EH (cell line): Measurements from ENCODE around the gene PSG11.
"Not testable (repeated sequence)": the region's sequence is repeated elsewhere in the genome, so short reads cannot be mapped to it uniquely, and the experiment has no call there.

Experiments used
- DNase-seq: peaks from one replicate; pipeline ENCODE4 v3.0.0-alpha.2; 2015; ENCODE audit warnings: low read depth

Gene PSG11

DNA sequence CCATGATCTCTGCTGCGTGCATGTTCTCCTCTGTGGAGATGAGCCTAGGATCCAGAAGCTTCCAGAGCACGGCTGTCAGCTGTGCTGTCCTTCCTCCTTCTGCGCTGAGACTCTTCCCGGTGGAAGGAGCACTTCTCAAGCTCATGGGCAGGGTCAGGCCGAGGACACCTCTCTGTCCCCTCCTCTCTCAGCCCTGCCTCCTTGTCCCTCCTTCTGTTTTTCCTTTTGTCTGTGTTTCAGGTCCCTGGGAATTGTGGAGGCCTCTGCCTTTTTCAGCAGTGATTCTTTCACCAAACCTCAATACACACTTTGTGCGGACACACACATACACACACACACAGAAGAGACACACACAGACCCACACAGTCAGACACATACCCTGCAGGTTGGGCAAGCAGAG, at the start of gene PSG11:
TSS of gene PSG11 (minus strand) at position 101 of the 400 bp plus-strand sequence. CDS start at position 4, 97 bp downstream.
- not testable (repeated sequence) for DNase-seq

DNA sequence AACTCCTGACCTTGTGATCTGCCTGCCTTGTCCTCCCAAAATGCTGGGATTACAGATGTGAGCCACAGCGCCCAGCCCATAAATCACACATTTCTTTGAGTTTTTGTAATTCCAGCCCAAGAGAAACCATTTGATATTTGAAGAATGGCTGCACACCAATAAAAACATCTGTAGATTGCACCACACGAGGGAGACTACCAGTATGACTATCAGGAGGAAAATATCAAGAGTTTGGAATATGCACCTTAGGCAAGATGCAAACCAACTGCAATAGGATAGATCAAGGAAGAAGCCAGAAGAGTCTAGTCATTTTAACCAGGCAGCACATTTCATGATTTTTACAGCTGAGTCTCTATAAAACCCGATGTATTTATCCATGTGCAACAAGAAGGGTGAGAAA, 36.1 kb upstream of the PSG11 start:
- DNase-seq, result peak; percentile 18

DNA sequence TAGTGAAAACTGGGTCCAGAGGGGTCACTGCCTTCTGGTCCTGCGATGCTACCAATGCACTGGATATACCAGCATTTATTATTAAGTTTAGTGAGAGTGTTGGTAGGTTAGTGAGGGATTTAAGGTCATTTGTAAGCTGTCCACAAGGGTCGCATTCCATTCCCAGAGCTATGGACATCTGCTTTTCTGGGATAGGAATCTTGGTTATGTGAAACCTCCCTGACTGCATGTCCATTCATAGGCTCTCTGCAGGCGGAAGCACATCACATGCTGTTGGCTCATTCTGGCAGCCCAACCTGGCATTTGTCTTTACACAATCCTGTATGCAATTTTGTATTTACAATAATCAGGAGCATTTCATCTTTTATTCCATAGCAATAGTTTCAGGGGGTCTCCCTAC, 35.1 kb upstream of the PSG11 start:
- DNase-seq, result peak; percentile 79

DNA sequence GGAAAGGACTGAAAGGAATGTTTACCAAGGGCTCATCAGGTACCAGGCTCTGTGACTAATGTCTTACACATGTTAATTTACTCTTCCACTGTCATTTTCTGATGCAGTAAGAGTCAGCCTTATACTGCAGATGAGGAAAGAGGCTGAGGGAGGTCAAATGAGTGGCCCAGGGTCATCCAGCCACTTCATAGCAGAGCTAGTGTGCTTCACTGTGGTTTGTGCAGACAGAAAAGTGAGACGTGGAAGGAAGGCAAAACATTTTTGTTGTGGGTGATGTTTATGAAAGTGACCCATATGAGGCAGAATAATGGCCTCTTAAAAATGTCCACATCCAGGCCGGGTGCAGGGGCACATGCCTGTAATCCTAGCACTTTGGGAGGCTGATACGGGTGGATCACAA, 34.0 kb upstream of the PSG11 start:
- peak; percentile 74 for DNase-seq

DNA sequence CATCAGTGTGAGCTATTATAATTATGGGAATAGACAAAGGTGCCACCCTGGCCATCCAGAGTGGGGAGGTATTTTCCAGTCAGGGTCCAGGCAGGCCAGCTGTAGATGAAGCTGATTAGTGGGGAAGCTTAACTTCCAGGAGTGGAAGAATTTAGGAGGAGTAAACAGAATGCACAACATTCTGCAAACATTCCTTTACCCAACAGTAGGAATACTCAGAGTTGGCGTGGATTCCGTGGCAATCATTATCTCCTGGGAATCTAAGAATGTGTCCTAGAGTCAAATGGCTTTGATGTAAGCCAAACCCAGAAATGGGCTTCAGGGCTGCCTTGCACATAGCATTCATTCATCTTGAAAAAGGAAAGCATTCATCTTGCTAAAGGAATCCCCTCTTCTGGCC, 33.2 kb upstream of the PSG11 start:
- DNase-seq, result peak; percentile 69

DNA sequence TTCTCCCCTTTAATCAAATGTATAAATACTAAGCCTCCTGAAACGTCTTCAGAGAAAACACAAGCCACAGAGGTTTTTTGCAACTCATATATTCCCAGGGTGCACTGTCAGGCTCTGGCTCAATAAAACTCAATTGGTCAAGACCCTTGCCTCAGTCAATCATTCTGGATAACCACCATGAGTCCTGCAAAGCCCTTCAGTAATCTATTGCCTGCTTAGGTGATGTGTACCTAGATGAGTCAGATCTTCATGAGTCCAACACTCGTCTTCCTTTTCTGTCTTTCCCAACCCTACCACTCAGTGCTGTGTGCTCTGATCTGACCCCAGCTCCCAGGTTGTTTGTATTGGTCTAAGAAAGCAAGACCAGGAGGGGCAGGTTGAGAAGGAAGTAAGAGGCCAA, 32.2 kb upstream of the PSG11 start:
- not testable (repeated sequence) for DNase-seq

DNA sequence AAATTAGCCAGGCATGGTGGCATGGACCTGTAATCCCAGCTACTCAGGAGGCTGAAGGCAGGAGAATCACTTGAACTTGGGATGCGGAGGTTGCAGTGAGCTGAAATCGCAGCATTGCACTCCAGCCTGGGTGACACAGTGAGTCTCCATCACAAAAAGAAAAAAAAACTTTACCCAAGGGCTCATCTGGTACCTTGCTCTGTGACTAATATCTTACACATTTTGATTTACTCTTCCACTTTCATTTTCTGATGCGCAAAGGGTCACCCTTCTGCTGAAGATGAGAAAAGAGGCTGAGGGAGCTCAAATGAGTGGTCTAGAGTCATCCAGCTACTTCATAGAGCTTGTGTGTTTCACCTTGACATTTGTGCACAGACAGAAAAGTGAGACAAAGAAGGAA, 21.7 kb upstream of the PSG11 start:
- not testable (repeated sequence) for DNase-seq

DNA sequence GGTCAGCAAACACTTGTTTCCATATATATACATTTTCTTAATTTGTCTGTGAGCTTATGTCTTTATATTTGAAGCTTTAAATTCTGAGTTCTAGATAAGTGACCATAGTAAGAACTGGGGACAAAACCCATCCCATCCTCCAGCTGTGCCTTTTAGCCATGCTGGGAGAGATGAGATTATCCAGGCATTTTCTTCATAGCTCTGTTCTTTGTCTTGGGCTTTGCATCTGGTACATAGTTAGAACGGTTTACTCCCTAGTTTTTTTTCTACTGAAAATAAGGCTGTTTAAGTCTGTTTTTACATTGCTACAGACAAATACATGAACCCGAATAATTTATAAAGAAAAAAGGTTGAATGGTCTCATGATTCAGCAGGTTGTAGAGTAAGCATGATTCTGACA, 20.3 kb upstream of the PSG11 start:
- not testable (repeated sequence) for DNase-seq

DNA sequence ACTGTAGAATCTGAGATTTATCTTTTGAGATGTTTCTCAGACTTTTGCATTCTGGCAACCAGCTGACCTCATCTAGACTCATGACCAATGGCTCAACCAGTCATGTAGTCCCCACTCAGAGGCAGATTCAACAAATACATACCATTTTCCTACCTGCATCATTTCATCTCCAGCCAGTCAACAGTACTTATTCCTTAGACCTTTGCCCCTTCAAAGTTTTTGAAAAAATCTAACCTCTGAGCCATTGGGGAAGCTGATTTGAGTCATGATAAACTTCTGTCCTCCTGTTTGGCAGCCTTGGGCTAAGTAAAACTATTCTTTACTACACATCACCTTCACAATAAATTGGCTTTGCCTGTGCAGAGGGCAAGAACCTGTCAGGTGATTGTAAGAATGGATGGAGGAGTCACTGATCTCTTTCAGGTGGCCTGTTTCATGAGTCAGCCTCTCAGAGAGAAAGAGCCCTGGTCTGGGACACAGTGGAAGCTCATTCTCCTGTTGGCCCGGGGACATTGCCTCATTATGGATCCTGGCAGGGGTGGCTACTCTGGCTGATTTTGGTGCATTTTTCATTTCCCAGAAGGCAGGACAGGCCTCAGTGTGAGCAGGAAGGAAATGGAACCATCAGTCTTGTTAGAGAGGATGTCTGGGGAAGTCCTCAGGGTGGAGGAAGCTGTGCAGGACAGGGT, 17.4 kb upstream of the PSG11 start:
- not testable (repeated sequence) for DNase-seq

DNA sequence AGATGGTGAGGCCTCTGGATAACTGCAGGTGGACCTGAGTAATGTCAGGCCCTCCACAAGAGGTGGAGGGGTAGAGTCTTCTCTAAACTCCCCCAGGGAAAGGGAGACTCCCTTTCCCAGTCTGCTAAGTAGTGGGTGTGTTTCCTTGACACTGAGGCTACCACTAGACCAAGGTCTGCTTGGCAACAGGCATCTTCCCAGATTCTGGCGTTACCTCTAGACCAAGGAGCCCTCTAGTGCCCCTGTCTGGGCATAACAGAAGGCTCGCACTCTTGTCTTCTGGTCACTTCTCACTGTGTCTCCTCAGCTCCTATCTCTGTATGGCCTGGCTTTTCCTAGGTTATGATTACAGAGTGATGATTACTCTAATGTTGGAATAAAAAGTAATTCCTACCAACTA, 5.4 kb upstream of the PSG11 start:
- DNase-seq, result peak; percentile 80

DNA sequence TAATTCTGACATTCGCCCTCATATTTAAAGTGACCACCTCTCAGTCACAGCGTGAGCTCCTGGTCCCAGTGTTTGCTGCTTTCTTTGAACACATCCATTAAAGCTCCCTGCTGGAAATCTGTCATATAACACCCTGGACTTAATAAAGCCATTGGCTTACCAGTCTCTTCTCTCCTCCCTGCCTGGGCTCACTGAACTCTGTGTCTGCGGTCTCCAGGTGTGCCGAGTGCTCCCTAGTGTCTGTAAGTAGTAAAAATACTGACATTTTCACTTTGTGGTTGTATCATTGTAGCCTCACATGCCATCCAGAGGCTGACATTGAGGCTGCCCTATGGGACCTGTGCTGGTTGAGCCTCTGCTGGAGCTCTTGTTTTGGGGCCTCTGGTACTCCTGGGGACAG, 2.6 kb upstream of the PSG11 start:
- DNase-seq, result no peak

DNA sequence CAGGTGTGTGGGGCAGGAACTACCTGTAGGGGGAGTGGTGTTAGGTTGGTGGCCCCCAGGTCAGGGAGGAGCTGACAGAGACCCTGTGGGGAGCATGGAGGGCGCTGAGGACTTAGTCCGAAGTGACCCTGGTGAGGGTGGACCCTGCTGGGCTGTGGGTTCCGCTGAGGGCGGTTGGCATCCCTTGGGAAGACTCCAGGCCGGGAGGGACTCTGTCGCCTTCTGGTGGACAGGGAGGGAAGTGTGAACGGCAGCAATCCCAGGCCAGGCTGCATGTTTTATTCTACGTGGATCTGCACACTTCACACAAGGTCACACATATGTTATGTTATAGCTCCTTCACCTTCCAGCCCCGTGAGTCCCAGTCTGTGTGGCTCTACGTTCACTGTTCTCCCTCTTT, 1.7 kb upstream of the PSG11 start:
- not testable (repeated sequence) for DNase-seq

DNA sequence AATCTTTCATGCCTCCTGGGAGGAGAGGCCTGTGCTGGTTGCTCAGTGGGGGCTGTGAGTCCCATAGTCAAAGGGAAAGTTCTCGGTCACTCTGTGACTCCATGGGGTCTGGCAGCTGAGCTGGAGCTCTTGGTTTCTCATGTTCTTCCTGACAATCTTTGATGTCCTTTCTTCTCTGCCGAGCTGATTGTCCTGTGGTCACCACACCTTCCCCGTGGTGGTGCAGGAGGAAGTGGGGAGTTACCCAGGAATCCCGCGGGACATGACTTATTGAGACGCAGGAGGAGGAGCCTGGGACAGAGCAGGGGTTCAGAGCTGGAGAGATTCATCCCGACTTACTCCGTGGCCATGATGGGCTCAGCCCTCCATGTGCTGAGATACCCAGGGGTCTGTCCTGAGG, 792 bp upstream of the PSG11 start:
- DNase-seq, result not testable (repeated sequence)

DNA sequence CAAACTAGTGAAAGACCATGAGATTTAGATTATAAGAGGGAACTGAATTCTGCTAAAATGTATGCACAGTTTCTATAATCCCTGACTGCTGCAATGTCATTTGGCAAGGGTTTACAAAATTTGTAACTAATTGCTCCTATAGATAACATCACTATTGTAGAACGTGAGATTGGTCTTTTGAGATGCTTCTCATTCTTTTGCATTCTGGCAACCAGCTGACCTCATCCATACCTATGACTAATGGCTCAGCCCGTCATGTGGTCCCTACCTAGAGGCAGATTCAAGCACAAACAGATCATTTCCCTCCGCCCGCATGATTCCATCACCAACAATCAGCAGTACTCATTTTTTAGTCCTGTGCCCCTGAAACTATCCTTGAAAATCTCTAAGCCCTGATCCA, 4.2 kb downstream of the PSG11 start:
- peak; percentile 96 for DNase-seq

DNA sequence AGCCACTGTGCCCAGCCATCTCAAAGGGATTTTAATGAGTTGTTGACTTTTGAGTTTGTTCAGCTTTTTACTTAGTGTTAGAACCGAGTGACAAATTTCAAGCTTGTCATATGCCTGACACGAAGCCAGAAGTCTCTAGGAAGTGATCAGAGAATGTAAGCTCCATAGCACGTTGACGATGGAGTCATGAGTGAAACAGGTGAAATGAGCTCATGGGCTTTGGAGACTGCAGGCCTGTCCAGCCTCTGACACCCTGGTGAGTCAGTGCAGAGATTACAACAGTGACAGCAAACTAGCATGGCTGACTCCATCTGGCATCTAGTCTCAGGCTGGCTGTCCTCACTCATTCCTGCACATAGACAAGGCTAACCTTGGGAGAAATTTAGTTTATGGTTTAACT, 4.6 kb downstream of the PSG11 start:
- DNase-seq, result peak; percentile 94

DNA sequence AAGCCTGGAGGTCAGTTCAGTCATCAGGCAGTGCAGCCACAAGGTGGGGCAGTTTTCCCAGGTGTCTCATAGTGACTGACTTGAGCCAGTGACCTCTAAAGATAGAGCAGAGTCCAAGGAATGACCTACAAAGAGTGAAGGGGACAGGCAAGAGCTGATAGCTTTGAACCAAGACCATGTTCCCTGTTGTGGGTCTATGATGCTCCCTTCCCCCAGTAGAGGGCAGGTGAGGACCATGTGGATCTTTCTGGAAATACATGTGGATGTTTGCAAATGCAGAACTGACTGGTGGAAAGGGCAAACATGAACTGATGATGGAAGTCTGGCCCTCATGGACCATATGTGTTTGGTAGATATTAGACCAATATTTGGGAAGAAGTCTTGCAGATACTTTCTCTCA, 6.7 kb downstream of the PSG11 start:
- DNase-seq, result peak; percentile 30

DNA sequence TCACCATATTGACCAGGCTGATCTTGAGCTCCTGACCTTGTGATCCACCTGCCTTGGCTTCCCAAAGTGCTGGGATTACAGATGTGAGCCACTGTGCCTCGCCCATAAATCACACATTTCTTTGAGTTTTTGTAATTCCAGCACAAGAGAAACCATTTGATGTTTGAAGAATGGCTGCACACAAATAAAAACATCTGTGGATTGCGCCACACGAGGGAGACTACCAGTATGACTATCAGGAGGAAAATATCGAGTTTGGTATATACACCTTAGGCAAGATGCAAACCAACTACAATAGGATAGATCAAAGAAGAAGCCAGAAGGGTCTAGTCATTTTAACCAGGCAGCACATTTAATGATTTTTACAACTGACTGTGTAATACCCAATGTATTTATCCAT, 20.4 kb downstream of the PSG11 start:
- not testable (repeated sequence) for DNase-seq

DNA sequence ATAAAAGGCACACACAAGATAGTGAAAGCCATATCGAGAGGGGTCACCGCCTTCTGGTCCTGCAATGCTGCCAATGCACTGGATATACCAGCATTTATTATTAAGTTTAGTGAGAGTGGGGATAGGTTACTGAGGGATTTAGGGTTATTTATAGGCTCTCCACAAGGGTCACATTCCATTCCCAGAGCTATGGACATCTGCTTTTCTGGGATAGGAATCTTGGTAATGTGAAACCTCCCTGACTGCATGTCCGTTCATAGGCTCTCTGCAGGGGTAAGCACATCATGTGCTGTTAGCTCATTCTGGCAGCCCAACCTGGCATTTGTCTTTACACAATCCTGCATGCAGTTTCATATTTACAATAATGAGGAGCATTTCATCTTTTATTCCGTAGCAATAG, 21.4 kb downstream of the PSG11 start:
- peak; percentile 76 for DNase-seq

DNA sequence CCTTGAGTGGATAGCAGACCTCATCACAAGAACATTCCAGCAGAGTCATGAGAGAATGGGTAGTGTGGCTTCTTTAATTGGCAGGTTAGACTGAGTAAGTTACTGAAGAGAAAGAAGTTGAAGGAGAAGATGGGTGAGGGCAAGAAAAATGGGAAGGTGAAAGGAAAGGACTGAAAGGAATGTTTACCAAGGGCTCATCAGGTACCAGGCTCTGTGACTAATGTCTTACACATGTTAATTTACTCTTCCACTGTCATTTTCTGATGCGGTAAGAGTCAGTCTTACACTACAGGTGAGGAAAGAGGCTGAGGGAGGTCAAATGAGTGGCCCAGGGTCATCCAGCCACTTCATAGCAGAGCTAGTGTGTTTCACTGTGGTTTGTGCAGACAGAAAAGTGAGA, 22.6 kb downstream of the PSG11 start:
- not testable (repeated sequence) for DNase-seq

DNA sequence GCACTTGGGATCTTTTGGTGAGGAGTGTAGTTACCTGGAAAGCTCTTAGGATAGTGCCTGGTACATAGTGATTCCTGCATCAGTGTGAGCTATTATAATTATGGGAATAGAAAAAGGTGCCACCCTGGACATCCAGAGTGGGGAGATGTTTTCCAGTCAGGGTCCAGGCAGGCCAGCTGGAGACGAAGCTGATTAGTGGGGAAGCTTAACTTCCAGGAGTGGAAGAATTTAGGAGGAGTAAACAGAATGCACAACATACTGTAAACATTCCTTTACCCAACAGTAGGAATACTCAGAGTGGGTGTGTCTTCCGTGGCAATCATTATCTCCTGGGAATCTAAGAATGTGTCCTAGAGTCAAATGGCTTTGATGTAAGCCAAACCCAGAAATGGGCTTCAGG, 23.3 kb downstream of the PSG11 start:
- DNase-seq, result peak; percentile 29

DNA sequence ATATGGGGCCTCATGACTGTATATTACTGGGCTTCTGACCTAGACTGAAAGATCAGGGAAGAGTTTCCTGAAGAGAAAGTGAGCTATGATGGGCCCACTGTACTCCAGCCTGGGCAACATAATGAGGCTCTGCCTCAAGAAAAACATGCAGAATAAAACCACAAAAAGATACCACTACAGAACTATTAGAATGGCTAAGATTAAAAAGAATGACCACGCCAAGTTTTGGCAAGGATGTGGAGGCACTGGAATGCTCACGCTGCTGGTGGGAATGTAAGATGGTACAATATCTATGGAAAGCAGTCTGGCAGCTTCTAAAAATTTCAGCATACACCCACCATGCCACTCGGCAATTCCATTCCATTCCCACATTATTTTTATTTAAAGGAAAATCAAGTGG, 30.1 kb downstream of the PSG11 start:
- DNase-seq, result peak; percentile 16

DNA sequence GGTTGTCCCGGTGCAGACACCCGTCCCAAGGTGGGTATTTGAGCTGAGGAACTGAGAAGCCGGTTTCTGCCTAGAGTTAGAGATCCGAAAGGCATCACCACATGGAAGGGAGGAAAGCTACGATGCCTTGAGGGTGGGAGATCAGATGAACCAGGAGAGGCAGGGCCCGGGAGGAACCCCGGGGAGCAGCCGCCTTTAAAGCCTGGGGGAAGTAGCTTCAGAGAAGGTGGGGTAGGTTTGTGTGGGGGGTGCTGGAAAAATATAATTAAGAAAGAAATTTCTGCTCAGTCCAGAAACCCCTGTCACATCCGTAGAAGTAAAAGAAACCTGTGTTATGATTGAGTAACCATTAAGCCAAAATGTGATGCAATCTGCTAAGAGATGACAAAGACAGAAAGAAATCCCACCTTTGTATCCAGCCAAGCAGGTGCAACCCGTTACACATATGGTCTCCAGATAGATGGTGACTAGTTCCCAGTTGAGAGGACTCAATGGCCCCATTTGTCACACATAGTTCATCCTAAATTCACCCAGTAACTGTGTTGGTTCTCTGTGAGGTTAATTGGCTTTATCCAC, 34.2 kb downstream of the PSG11 start:
- DNase-seq, result not testable (repeated sequence)

DNA sequence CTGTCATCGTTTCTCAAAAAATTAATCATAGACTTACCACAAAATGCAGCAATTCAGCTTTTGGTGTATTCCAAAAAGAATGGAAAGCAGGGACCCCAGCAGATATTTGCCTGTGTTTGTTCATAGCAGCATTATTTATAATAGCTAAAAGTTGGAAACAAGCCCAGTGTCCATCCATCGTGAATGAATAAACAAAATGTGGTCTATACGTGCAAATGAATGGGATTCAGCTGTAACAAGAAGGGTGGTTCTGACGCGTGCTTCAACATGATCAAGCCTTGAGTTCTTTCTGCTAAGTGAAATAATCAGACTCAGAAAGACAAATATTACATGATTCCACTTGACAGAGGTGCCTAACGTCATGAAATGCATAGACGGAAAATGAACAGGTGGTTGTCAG, 36.4 kb downstream of the PSG11 start:
- no peak for DNase-seq

DNA sequence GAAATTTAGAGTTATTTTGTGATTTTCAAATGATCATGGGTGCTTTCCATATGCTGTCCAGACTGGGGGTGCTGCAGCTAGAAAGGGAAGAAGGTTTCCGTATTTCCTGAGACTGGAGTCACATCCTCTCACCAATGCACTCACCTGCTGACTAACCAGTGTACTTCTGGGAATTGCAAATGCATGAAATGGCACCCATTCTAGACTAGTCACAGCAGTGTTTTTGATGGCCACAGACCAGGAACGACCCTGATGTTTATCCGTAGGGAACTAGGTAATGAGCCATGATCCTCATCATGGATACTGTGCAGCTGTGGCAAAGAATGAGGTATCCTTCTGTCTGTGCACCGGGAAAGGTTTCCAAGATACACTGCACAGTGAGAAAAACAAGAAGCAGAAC, 37.1 kb downstream of the PSG11 start:
- not testable (repeated sequence) for DNase-seq
